Skin epidermis (tissue), 12 donors: ENCODE measurements around the gene CHRM1.

ENCODE experiments used
- H3K27ac ChIP-seq, 21 experiments: fragments of 200-600 bp; sonication (generic) in 11 of 21; one replicate each; pipeline ENCODE4 v1.5.0; 2020; ENCODE audit warnings: mild to moderate bottlenecking in 3 of 21, inconsistent platforms in 2 of 21, moderate library complexity in 2 of 21
- H3K4me3 ChIP-seq, 7 experiments: fragments of 200-600 bp; sonication (generic) in 2 of 7; one replicate each; pipeline ENCODE4 v1.5.0; 2020; ENCODE audit warnings: inconsistent platforms in 2 of 7, mild to moderate bottlenecking in 2 of 7, moderate library complexity in 1 of 7

The CHRM1 gene

GRCh38 chr11:62926680-62927455, 5.7 kb upstream of the CHRM1 start:
- H3K4me3 ChIP-seq = no peak overlapping the region
- no peak overlapping the region for H3K27ac ChIP-seq

- Histone ChIP-seq H3K4me3 (peak overlapping the region in 1 of 7 experiments; percentile 2), H3K27ac (no peak overlapping the region)
These were observed 4.8 kb upstream of the CHRM1 start for GRCh38 chr11:62925745-62926679.

- Histone ChIP-seq H3K27ac (no peak overlapping the region), H3K4me3 (no peak overlapping the region)
These were observed 4.1 kb upstream of the CHRM1 start for GRCh38 chr11:62925308-62925707.

- Histone ChIP-seq H3K4me3 (peak overlapping the region in 5 of 7 experiments; percentile 1 to 21 (median 7)), H3K27ac (no peak overlapping the region)
These were observed 2.6 kb upstream of the CHRM1 start for GRCh38 chr11:62923601-62924411.

- Histone ChIP-seq H3K27ac (no peak overlapping the region), H3K4me3 (peak overlapping the region in 2 of 7 experiments; percentile 15 to 21)
These were observed 1.7 kb upstream of the CHRM1 start for GRCh38 chr11:62922653-62923431.

GRCh38 chr11:62922189-62922589, 1.0 kb upstream of the CHRM1 start:
- Histone ChIP-seq H3K27ac (peak overlapping the region in 2 of 21 experiments; percentile 5 to 60), H3K4me3 (no peak overlapping the region)

GRCh38 chr11:62921573-62922188, 518 bp upstream of the CHRM1 start:
- peak overlapping the region in 1 of 7 experiments; percentile 19 for H3K4me3 ChIP-seq
- peak overlapping the region in 8 of 21 experiments; percentile 5 to 60 (median 36) for H3K27ac ChIP-seq

- Histone ChIP-seq H3K27ac (no peak overlapping the region), H3K4me3 (no peak overlapping the region)
These were observed 1.1 kb downstream of the CHRM1 start for GRCh38 chr11:62919898-62920640.

- Histone ChIP-seq H3K4me3 (no peak overlapping the region), H3K27ac (no peak overlapping the region)
These were observed 1.7 kb downstream of the CHRM1 start for GRCh38 chr11:62919476-62919875.

GRCh38 chr11:62918531-62918930, 2.6 kb downstream of the CHRM1 start:
- no peak overlapping the region for H3K4me3 ChIP-seq
- no peak overlapping the region for H3K27ac ChIP-seq

- Histone ChIP-seq H3K4me3 (no peak overlapping the region), H3K27ac (no peak overlapping the region)
These were observed 3.2 kb downstream of the CHRM1 start for GRCh38 chr11:62917906-62918502.

- Histone ChIP-seq H3K4me3 (no peak overlapping the region), H3K27ac (no peak overlapping the region)
These were observed 6.7 kb downstream of the CHRM1 start for GRCh38 chr11:62914416-62914815.

- no peak overlapping the region for H3K4me3 ChIP-seq
- H3K27ac ChIP-seq = no peak overlapping the region
These were observed 8.9 kb downstream of the CHRM1 start for GRCh38 chr11:62912268-62912667.

- H3K4me3 ChIP-seq = no peak overlapping the region
These were observed 9.7 kb downstream of the CHRM1 start for GRCh38 chr11:62911137-62912130.

GRCh38 chr11:62910141-62910882, 10.9 kb downstream of the CHRM1 start:
- H3K27ac ChIP-seq = peak overlapping the region in 2 of 21 experiments; percentile 0 to 67
- no peak overlapping the region for H3K4me3 ChIP-seq

More at GRCh38 chr11:62911137-62912130, 9.7 kb downstream of the CHRM1 start:
- H3K27ac ChIP-seq = no peak overlapping the region
